NCI-H128 (cell line): ENCODE measurements around the gene RBMS3.
"Not testable (repeated sequence)": the region's sequence is repeated elsewhere in the genome, so short reads cannot be mapped to it uniquely, and the experiment has no call there.

Source experiments
- DNase-seq: peaks from one replicate; lab custom pipeline; 2025; ENCODE audit not compliant: unreplicated experiment; lab: John Stamatoyannopoulos, UW

RBMS3 gene

GRCh38 chr3:29473481-29474170 lies 192.8 kb downstream of the RBMS3 start:
- not testable (repeated sequence) for DNase-seq

- no peak for DNase-seq
These were observed 194.5 kb downstream of the RBMS3 start for GRCh38 chr3:29475305-29475840.

- DNase-seq = no peak
These were observed 195.0 kb downstream of the RBMS3 start for GRCh38 chr3:29475854-29476253.

GRCh38 chr3:29478611-29479010 lies 197.7 kb downstream of the RBMS3 start:
- no peak for DNase-seq

GRCh38 chr3:29481249-29481648 lies 200.4 kb downstream of the RBMS3 start:
- no peak for DNase-seq

- DNase-seq = no peak
These were observed 201.3 kb downstream of the RBMS3 start for GRCh38 chr3:29481969-29482767.

- DNase-seq = no peak
These were observed 203.8 kb downstream of the RBMS3 start for GRCh38 chr3:29484633-29485032.

- peak; percentile 19 for DNase-seq
These were observed 205.2 kb downstream of the RBMS3 start for GRCh38 chr3:29486096-29486495.

- DNase-seq = no peak
These were observed 206.0 kb downstream of the RBMS3 start for GRCh38 chr3:29486917-29487316.

- no peak for DNase-seq
These were observed 208.1 kb downstream of the RBMS3 start for GRCh38 chr3:29488922-29489321.

GRCh38 chr3:29493109-29493508 lies 212.2 kb downstream of the RBMS3 start:
- DNase-seq = no peak

GRCh38 chr3:29494305-29495036 lies 213.6 kb downstream of the RBMS3 start:
- DNase-seq = no peak

- DNase-seq = no peak
These were observed 216.4 kb downstream of the RBMS3 start for GRCh38 chr3:29497282-29497681.

- no peak for DNase-seq
These were observed 221.9 kb downstream of the RBMS3 start for GRCh38 chr3:29502771-29503170.

GRCh38 chr3:29503314-29503713 lies 222.4 kb downstream of the RBMS3 start:
- DNase-seq = no peak

- no peak for DNase-seq
These were observed 223.1 kb downstream of the RBMS3 start for GRCh38 chr3:29503958-29504357.

- no peak for DNase-seq
These were observed 225.6 kb downstream of the RBMS3 start for GRCh38 chr3:29506502-29506901.

- DNase-seq = no peak
These were observed 230.8 kb downstream of the RBMS3 start for GRCh38 chr3:29511701-29512100.

- no peak for DNase-seq
These were observed 231.8 kb downstream of the RBMS3 start for GRCh38 chr3:29512641-29513040.

- DNase-seq = no peak
These were observed 232.4 kb downstream of the RBMS3 start for GRCh38 chr3:29513236-29513635.

- no peak for DNase-seq
These were observed 233.3 kb downstream of the RBMS3 start for GRCh38 chr3:29514170-29514569.

GRCh38 chr3:29514912-29515311 lies 234.0 kb downstream of the RBMS3 start:
- DNase-seq = no peak
